Vagina (tissue), 2 donors: ENCODE measurements around the gene PKLR. TPM values are rescaled to one million over a fixed set of nuclear protein-coding genes. Genes with fewer than 3 reads are reported as not detected.

Experiments used
- DNase-seq, 2 donors: peaks; one replicate each; pipeline ENCODE4 v3.0.0-alpha.2; 2017; ENCODE audit errors: extremely low spot score in 2 of 2
- H3K27ac ChIP-seq: fragments of 200-600 bp; sonication (generic); one replicate; pipeline ENCODE4 v1.5.1; 2019
- H3K27me3 ChIP-seq: fragments of 200-600 bp; sonication (generic); one replicate; pipeline ENCODE4 v1.5.1; 2019
- H3K36me3 ChIP-seq, 2 donors: fragments of 200-600 bp; sonication (generic); one replicate each; pipeline ENCODE4 v1.5.1; 2017 to 2019
- H3K4me1 ChIP-seq: fragments of 200-600 bp; sonication (generic); one replicate; pipeline ENCODE4 v1.5.1; 2019
- H3K4me3 ChIP-seq, 2 donors: fragments of 200-600 bp; sonication (generic); 1 replicate in 1 of 2; 2 replicates in 1 of 2; pipeline ENCODE4 v1.5.1; 2016 to 2019
- H3K9me3 ChIP-seq: fragments of 200-600 bp; sonication (generic); one replicate; pipeline ENCODE4 v1.5.1; 2019
- POLR2A ChIP-seq, 2 donors: fragments of 450-650 bp; IDR thresholded peaks; one replicate each; pipeline ENCODE4 v1.6.1; 2017; ENCODE audit warnings: antibody characterized with exemption in 2 of 2, mild to moderate bottlenecking in 2 of 2, moderate library complexity in 2 of 2
- POLR2AphosphoS5 ChIP-seq, 2 donors: sonication (generic); formaldehyde crosslinking; IDR thresholded peaks; one replicate each; pipeline ENCODE4 v1.9.0; 2017; ENCODE audit warnings: antibody characterized with exemption in 2 of 2, mild to moderate bottlenecking in 2 of 2, low read depth in 1 of 2; ENCODE audit not compliant: insufficient read depth in 1 of 2
- intact Hi-C: fragments of 100-400 bp; cut with DNase I; formaldehyde crosslinking; loops from one replicate; pipeline ENCODE4 v1.15.1; 2023
- microRNA counts, 2 donors: library from miRNA; unstranded; fragments of <30 nt; microRNA quantifications; one replicate each; lab custom pipeline; 2016 to 2017
- microRNA-seq: library from miRNA; unstranded; fragments of <30 nt; microRNA quantifications from one replicate; pipeline ENCODE4, GENCODE V29; 2017; ENCODE audit warnings: borderline number of aligned reads, borderline replicate concordance
- total RNA-seq: library from RNA; depleted of rRNA; stranded (reverse); fragments of >200 nt; gene quantifications from one replicate; pipeline ENCODE4 v1.2.3, GENCODE V29; 2016
- TF ChIP-seq, protein P1 (sequence below), 3 experiments: fragments of 450-650 bp in 2 of 3; fragments of 200-600 bp in 1 of 3; sonication (generic) in 1 of 3; IDR thresholded peaks; one replicate each; pipeline ENCODE4 v1.5.1; 2017 to 2019; ENCODE audit warnings: antibody characterized with exemption in 3 of 3, mild to moderate bottlenecking in 2 of 3, moderate library complexity in 2 of 3

PKLR gene
- total RNA-seq, 1 donor from 2014 or later = not detected

DNA sequence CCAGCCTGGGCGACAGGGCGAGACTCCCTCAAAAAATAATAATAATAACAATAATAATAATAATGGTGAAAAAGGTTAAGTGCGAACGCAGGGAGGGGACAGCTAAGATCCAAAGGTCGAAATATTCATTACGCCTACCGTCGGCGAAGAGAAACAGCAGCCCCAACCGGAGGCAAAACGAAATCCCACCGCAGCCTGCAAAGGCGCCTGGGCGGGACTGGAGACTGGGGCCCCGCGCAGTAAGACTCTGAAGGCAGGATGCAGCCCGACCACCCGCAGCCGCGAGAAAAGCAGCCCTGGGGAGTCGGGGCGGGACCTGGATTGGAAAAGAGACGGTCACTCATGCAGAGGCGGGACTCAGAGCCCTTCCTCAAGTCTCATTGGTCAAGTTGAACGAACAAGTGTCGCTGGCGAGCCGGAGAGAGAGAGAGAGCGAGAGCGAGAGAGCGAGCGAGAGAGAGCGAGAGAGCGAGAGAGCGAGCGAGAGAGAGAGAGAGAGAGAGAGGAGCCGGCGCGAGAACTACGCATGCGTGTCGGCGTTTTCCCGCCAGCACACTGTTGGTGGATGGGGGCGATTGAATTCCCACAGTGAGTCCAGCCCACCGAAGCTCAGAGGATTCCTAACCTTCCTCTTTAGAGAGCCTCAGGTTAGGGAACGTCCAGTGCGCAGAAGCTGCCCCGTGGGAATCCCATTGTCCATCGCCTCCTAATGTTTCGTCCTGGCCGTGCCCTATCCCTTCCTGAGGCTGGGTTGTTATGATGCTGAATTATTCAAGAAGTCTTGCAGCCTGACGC is 56.7 kb downstream of the PKLR start:
- intact Hi-C loops = loop anchor here (5.0 kb wide), 1 partner anchor 37 kb away; the partner anchor contains the start of genes MTX1 and THBS3
- Histone ChIP-seq H3K27ac (peak overlapping the region; percentile 88), H3K9me3 (no peaks in the 10 kb centered on the region), H3K4me1 (peaks cover 38% of the 10 kb centered on the region), H3K36me3 (peaks cover 0 to 11% of the 10 kb centered on the region in 2 donors), H3K4me3 (peak overlapping the region; percentile 55 to 60), H3K27me3 (no peaks in the 10 kb centered on the region)
- TF ChIP-seq POLR2A (IDR thresholded peaks at IDR 0.05) = peak; percentile 11 to 73
- TF ChIP-seq, protein P1, sequence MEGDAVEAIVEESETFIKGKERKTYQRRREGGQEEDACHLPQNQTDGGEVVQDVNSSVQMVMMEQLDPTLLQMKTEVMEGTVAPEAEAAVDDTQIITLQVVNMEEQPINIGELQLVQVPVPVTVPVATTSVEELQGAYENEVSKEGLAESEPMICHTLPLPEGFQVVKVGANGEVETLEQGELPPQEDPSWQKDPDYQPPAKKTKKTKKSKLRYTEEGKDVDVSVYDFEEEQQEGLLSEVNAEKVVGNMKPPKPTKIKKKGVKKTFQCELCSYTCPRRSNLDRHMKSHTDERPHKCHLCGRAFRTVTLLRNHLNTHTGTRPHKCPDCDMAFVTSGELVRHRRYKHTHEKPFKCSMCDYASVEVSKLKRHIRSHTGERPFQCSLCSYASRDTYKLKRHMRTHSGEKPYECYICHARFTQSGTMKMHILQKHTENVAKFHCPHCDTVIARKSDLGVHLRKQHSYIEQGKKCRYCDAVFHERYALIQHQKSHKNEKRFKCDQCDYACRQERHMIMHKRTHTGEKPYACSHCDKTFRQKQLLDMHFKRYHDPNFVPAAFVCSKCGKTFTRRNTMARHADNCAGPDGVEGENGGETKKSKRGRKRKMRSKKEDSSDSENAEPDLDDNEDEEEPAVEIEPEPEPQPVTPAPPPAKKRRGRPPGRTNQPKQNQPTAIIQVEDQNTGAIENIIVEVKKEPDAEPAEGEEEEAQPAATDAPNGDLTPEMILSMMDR (IDR thresholded peaks at IDR 0.05) = peak in 2 of 3 experiments; percentile 58 to 100
- TF ChIP-seq POLR2AphosphoS5 (IDR thresholded peaks at IDR 0.05; ENCODE audit: insufficient read depth in 1 of 2, low read depth in 1 of 2) = peak; percentile 96
- DNase-seq = peak in 1 of 2 donors; percentile 99

DNA sequence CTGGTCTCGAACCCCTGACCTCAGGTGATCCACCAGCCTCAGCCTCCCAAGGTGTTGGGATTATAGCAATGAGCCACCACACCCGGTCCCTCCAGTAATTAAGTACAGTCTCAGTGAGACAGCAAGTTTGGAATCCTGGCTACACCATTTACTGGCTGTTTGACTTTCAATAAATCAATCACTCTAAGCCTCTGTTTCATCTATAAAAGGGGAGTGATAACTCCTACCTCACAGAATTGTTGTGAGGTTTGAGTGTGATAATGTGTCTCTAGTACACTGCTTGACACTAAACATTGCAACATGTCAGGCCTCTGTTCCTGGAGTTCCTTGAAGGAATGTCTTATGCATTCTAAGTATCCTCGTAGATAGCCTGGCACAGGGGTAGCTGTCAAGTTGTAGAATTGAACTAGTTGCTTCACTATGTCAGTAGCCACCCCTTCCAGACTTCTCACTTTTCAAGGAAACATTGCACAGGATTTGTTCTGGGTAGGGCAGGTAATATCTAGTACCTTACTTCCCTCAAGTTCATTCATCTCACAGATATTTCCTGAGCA is 58.4 kb downstream of the PKLR start:
- peaks cover 38% of the 10 kb centered on the region for H3K4me1 ChIP-seq
- no peaks in the 10 kb centered on the region for H3K27me3 ChIP-seq
- H3K9me3 ChIP-seq = no peaks in the 10 kb centered on the region
- DNase-seq = no peak
- peaks cover 0 to 17% of the 10 kb centered on the region in 2 donors for H3K36me3 ChIP-seq
- peak overlapping the region in 1 of 2 donors; percentile 60 for H3K4me3 ChIP-seq
- TF ChIP-seq POLR2AphosphoS5 (IDR thresholded peaks at IDR 0.05; ENCODE audit: insufficient read depth in 1 of 2, low read depth in 1 of 2) (no peak), POLR2A (IDR thresholded peaks at IDR 0.05) (no peak)
- TF ChIP-seq, protein P1 (IDR thresholded peaks at IDR 0.05) = no peak
- H3K27ac ChIP-seq = peak overlapping the region; percentile 88
- intact Hi-C loops = loop anchor here (5.0 kb wide), 1 partner anchor 36 kb away; the partner anchor contains the start of genes MTX1 and THBS3

DNA sequence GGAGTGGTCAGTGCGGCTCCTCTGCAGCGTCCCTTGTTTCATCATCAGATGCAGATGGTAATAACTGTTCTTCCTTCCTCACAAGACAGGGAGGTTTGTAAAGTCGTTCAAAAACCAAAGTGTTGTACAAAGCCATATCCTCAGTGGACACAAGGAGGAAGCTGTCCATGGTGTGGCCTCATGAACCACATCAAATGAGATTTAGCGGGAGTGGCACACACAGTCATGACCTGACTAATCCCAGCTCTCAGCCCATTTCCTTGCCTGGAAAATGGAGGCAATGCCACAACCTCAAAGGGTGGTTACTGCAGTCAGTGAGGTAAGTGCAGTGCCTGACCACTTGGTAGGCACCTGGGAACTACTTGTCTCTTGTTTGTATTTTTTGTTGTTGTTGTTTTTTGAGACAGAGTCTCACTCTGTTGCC is 59.4 kb downstream of the PKLR start:
- TF ChIP-seq POLR2AphosphoS5 (IDR thresholded peaks at IDR 0.05; ENCODE audit: insufficient read depth in 1 of 2, low read depth in 1 of 2) (no peak), POLR2A (IDR thresholded peaks at IDR 0.05) (no peak)
- TF ChIP-seq, protein P1 (IDR thresholded peaks at IDR 0.05) = no peak
- intact Hi-C loops = loop anchor here (5.0 kb wide), 1 partner anchor 35 kb away; the partner anchor contains the start of genes MTX1 and THBS3
- Histone ChIP-seq H3K27ac (peak overlapping the region; percentile 42), H3K27me3 (no peaks in the 10 kb centered on the region), H3K4me3 (no peak overlapping the region), H3K9me3 (no peaks in the 10 kb centered on the region), H3K4me1 (peaks cover 38% of the 10 kb centered on the region), H3K36me3 (peaks cover 0 to 20% of the 10 kb centered on the region in 2 donors)
- no peak for DNase-seq

DNA sequence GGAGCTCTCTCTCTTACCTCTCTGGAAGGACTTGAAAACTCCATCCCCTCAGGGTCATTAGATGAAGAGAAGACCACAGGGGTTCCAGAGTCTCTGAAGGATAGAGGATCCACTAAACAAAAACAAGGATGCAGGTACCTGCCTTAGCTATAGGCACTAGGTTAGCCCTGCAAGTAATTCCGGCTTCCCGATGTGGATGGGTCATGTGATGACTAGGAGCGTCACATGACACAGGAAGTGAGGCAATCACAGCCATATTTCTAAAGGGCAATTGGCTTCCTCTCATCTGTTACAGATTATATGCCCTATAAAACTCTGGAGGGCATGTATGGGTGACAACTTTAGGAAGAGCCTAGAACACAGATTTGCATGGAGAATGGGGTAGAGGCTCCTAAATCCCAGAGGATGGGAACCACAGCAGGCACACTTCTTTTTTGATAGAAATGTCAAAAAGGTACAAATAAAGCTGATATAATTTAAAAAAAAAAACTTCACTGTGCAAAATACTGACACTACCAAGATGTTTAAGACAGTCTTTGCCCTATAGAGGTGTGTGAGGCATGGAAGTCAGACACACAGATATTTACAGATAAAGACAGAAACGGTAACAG is 60.1 kb downstream of the PKLR start:
- no peak for DNase-seq
- Histone ChIP-seq H3K36me3 (peaks cover 0 to 27% of the 10 kb centered on the region in 2 donors), H3K9me3 (no peaks in the 10 kb centered on the region), H3K4me1 (peaks cover 38% of the 10 kb centered on the region), H3K4me3 (peak overlapping the region; percentile 26 to 35), H3K27me3 (no peaks in the 10 kb centered on the region), H3K27ac (peak overlapping the region; percentile 42)
- TF ChIP-seq POLR2AphosphoS5 (IDR thresholded peaks at IDR 0.05; ENCODE audit: insufficient read depth in 1 of 2, low read depth in 1 of 2) = peak in 1 of 2 donors; percentile 99
- TF ChIP-seq POLR2A (IDR thresholded peaks at IDR 0.05) = no peak
- intact Hi-C loops = loop anchor here (5.0 kb wide), 1 partner anchor 34 kb away; the partner anchor contains the start of genes MTX1 and THBS3

MicroRNAs encoded within 50 kb of the gene (microRNA counts, 767-probe panel; counts per million panel counts)
- 238 to 261 counts per million in 2 donors for microRNA hsa-miR-555 (lab: Ali Mortazavi, UCI)

Small RNA genes within 50 kb of the gene (microRNA-seq; reads per million reads assigned to microRNA genes)
- not detected for gene MIR555

Other genes with a start within 250 kb of the PKLR start
- 13.8 TPM for gene EFNA4, start 237.7 kb downstream of the PKLR start, total RNA-seq
- 22.3 TPM for gene EFNA3, start 222.6 kb downstream of the PKLR start, total RNA-seq
- 57.9 TPM for gene EFNA1, start 173.6 kb downstream of the PKLR start, total RNA-seq
- gene SLC50A1, start 165.6 kb downstream of the PKLR start, total RNA-seq = 11.8 TPM
- gene DPM3, start 160.9 kb downstream of the PKLR start, total RNA-seq = 114 TPM
- 117 TPM for gene KRTCAP2, start 128.1 kb downstream of the PKLR start, total RNA-seq
- gene TRIM46, start 127.6 kb downstream of the PKLR start, total RNA-seq = 2.7 TPM
- gene THBS3, start 93.5 kb downstream of the PKLR start, total RNA-seq = 27.3 TPM
- 29.5 TPM for gene MTX1, start 92.7 kb downstream of the PKLR start, total RNA-seq
- gene ENTREP3, start 46.0 kb downstream of the PKLR start, total RNA-seq = 21.1 TPM
- 44.7 TPM for gene SCAMP3, start 39.1 kb downstream of the PKLR start, total RNA-seq
- 48.1 TPM for gene CLK2, start 27.9 kb downstream of the PKLR start, total RNA-seq
- gene HCN3, start 24.0 kb downstream of the PKLR start, total RNA-seq = 4.2 TPM
- gene FDPS, start 7.4 kb upstream of the PKLR start, total RNA-seq = 71.0 TPM
- gene RUSC1, start 19.5 kb upstream of the PKLR start, total RNA-seq = 24.3 TPM